ENCODE measurements around the gene ZNF611. TPM values are rescaled to one million over a fixed set of nuclear protein-coding genes. Genes with fewer than 3 reads are reported as not detected.

ZNF611 gene
- total and polyA plus RNA-seq, 9 of the 15 experiments (the other 6 are each of a cell fraction or from before 2014, with no cell fraction given), result 3.7 to 29.6 (median 12.8) TPM

GRCh38 chr19:52749780-52750179, 14.9 kb upstream of the ZNF611 start (continued):
- TF ChIP-seq CBFA2T2 (conservative IDR thresholded peaks at IDR 0.05) (peak; percentile 74), SRSF9 (IDR thresholded peaks at IDR 0.05; ENCODE audit: borderline replicate concordance, low read depth, low read length) (no peak), FOXA3 (CRISPR knock-in tag; conservative IDR thresholded peaks at IDR 0.05 in 1 of 2, IDR thresholded peaks at IDR 0.05 in 1 of 2) (no peak), E2F3 (CRISPR knock-in tag; IDR thresholded peaks at IDR 0.05) (no peak), CC2D1A (IDR thresholded peaks at IDR 0.05) (no peak), OTX1 (CRISPR knock-in tag; IDR thresholded peaks at IDR 0.05) (no peak), ZNF347 (CRISPR knock-in tag; IDR thresholded peaks at IDR 0.05; ENCODE audit: low read depth) (no peak), CBFB (CRISPR knock-in tag; IDR thresholded peaks at IDR 0.05) (no peak), TAL1 (IDR thresholded peaks at IDR 0.05) (peak; percentile 43; the same call in 1 of the 2 replicates), NFIC (IDR thresholded peaks at IDR 0.05) (0 out of 2 replicates have a peak, but pooled peaks have one; percentile 23), E2F1 (CRISPR knock-in tag; IDR thresholded peaks at IDR 0.05) (no peak), ZNF280A (IDR thresholded peaks at IDR 0.05; ENCODE audit: low read depth, partially characterized antibody) (no peak), CEBPG (CRISPR knock-in tag; IDR thresholded peaks at IDR 0.05) (no peak), CEBPG (tag; conservative IDR thresholded peaks at IDR 0.05 in 1 of 2, IDR thresholded peaks at IDR 0.05 in 1 of 2) (no peak), ETV5 (CRISPR knock-in tag; IDR thresholded peaks at IDR 0.05; ENCODE audit: low read depth) (no peak), POLR2AphosphoS5 (IDR thresholded peaks at IDR 0.05; ENCODE audit: control insufficient read depth, insufficient read depth, low read depth, low read length) (no peak), ZKSCAN1 (IDR thresholded peaks at IDR 0.05; ENCODE audit: low read depth, low read length) (no peak), NFE2 (IDR thresholded peaks at IDR 0.05; ENCODE audit: low read depth) (no peak), ZZZ3 (IDR thresholded peaks at IDR 0.05) (no peak), ETS2 (tag; IDR thresholded peaks at IDR 0.05; ENCODE audit: borderline replicate concordance, poor library complexity, severe bottlenecking) (no peak), ZNF175 (CRISPR knock-in tag; IDR thresholded peaks at IDR 0.05; ENCODE audit: low read depth) (no peak), PRPF4 (IDR thresholded peaks at IDR 0.05; ENCODE audit: insufficient read depth, low read depth, low read length, poor library complexity, severe bottlenecking) (no peak), HES1 (IDR thresholded peaks at IDR 0.05; ENCODE audit: low read depth) (no peak), POLR2G (IDR thresholded peaks at IDR 0.05; ENCODE audit: low read depth, low read length) (no peak), TEAD4 (IDR thresholded peaks at IDR 0.05; ENCODE audit: low read length) (peak; percentile 79), TEAD4 (CRISPR knock-in tag; IDR thresholded peaks at IDR 0.05; ENCODE audit: borderline replicate concordance) (no peak), KDM2B (CRISPR knock-in tag; IDR thresholded peaks at IDR 0.05) (no peak), MED1 (CRISPR knock-in tag; IDR thresholded peaks at IDR 0.05; ENCODE audit: borderline replicate concordance) (no peak), RNF2 (IDR thresholded peaks at IDR 0.05) (no peak), TRIM24 (IDR thresholded peaks at IDR 0.05) (peak; percentile 19 to 52; a peak in 2 of 4 replicates)

Data from K562 (cell line).